H9 (cell line): ENCODE measurements around the gene PAK1IP1. TPM values are rescaled to one million over a fixed set of nuclear protein-coding genes. Genes with fewer than 3 reads are reported as not detected.

Experiments
- DNase-seq: peaks from one replicate; pipeline ENCODE4 v3.0.0-alpha.2; 2017
- H2AFZ ChIP-seq: one replicate; pipeline ENCODE4 v1.6.1; 2013; ENCODE audit warnings: mild to moderate bottlenecking, low read length, control low read depth, moderate library complexity
- H2AK5ac ChIP-seq: 2 replicates; pipeline ENCODE4 v1.6.1; 2013; ENCODE audit warnings: low read length, control low read depth, mixed read lengths; ENCODE audit not compliant: insufficient read length
- H2BK120ac ChIP-seq: one replicate; pipeline ENCODE4 v1.6.1; 2013; ENCODE audit warnings: low read depth, mild to moderate bottlenecking, low read length, control low read depth, inconsistent platforms; ENCODE audit not compliant: poor library complexity, severe bottlenecking
- H2BK12ac ChIP-seq: 2 replicates; pipeline ENCODE4 v1.6.1; 2013; ENCODE audit warnings: low read length, control low read depth, mixed read lengths, low read depth; ENCODE audit not compliant: insufficient read length
- H2BK15ac ChIP-seq: 2 replicates; pipeline ENCODE4 v1.6.1; 2013; ENCODE audit warnings: low read depth, low read length, control low read depth
- H2BK20ac ChIP-seq: one replicate; pipeline ENCODE4 v1.6.1; 2013; ENCODE audit warnings: low read depth, mild to moderate bottlenecking, low read length, control low read depth, inconsistent platforms; ENCODE audit not compliant: poor library complexity, severe bottlenecking
- H2BK5ac ChIP-seq: 2 replicates; pipeline ENCODE4 v1.6.1; 2013; ENCODE audit warnings: low read length, control low read depth, mixed read lengths; ENCODE audit not compliant: insufficient read length
- H3K14ac ChIP-seq: 2 replicates; pipeline ENCODE4 v1.6.1; 2013; ENCODE audit warnings: low read length, control low read depth; ENCODE audit not compliant: insufficient read depth
- H3K18ac ChIP-seq: 2 replicates; pipeline ENCODE4 v1.6.1; 2013; ENCODE audit warnings: low read depth, mild to moderate bottlenecking, mixed read lengths, low read length, control low read depth; ENCODE audit not compliant: insufficient read length
- H3K23ac ChIP-seq: 2 replicates; pipeline ENCODE4 v1.6.1; 2013; ENCODE audit warnings: low read length, control low read depth, mixed read lengths, low read depth; ENCODE audit not compliant: insufficient read length
- H3K23me2 ChIP-seq: 2 replicates; pipeline ENCODE4 v1.6.1; 2013; ENCODE audit warnings: low read depth, mild to moderate bottlenecking, mixed read lengths, low read length, control low read depth; ENCODE audit not compliant: insufficient read length, poor library complexity, severe bottlenecking
- H3K27ac ChIP-seq: 2 replicates; pipeline ENCODE4 v1.5.1; 2013; ENCODE audit warnings: low read length, control low read depth, mixed read lengths, low read depth; ENCODE audit not compliant: insufficient read length
- H3K27me3 ChIP-seq: 2 replicates; pipeline ENCODE4 v1.6.1; 2013; ENCODE audit warnings: low read length, control low read depth, inconsistent platforms; ENCODE audit not compliant: insufficient read depth
- H3K4ac ChIP-seq: 2 replicates; pipeline ENCODE4 v1.6.1; 2013; ENCODE audit warnings: low read depth, mild to moderate bottlenecking, control low read depth, inconsistent platforms, low read length, moderate library complexity
- H3K4me1 ChIP-seq: 2 replicates; pipeline ENCODE4 v1.6.1; 2013; ENCODE audit warnings: low read length, control low read depth, inconsistent platforms; ENCODE audit not compliant: insufficient read depth
- H3K4me2 ChIP-seq: 2 replicates; pipeline ENCODE4 v1.6.1; 2013; ENCODE audit warnings: low read length, control low read depth, mixed read lengths; ENCODE audit not compliant: insufficient read length, insufficient read depth
- H3K56ac ChIP-seq: 2 replicates; pipeline ENCODE4 v1.6.1; 2013; ENCODE audit warnings: low read depth, mild to moderate bottlenecking, mixed read lengths, low read length, control low read depth; ENCODE audit not compliant: insufficient read length
- H3K79me1 ChIP-seq: 2 replicates; pipeline ENCODE4 v1.6.1; 2013; ENCODE audit warnings: low read depth, mild to moderate bottlenecking, moderate library complexity, low read length, control low read depth, inconsistent platforms; ENCODE audit not compliant: insufficient read depth, poor library complexity, severe bottlenecking
- H3K79me2 ChIP-seq: 2 replicates; pipeline ENCODE4 v1.6.1; 2013; ENCODE audit warnings: low read length, control low read depth, inconsistent platforms; ENCODE audit not compliant: insufficient read depth
- H3K9ac ChIP-seq: 2 replicates; pipeline ENCODE4 v1.6.1; 2013; ENCODE audit warnings: low read length, control low read depth, mixed read lengths; ENCODE audit not compliant: insufficient read length; ENCODE audit errors: extremely low read depth
- H3K9me3 ChIP-seq: one replicate; pipeline ENCODE4 v1.6.1; 2013; ENCODE audit warnings: low read depth, low read length, inconsistent platforms; ENCODE audit not compliant: control insufficient read depth
- H3T11ph ChIP-seq: one replicate; pipeline ENCODE4 v1.6.1; 2013; ENCODE audit warnings: mild to moderate bottlenecking, low read length, control low read depth, inconsistent platforms
- H4K20me1 ChIP-seq: one replicate; pipeline ENCODE4 v1.6.1; 2013; ENCODE audit not compliant: control insufficient read depth, insufficient read length, insufficient read depth
- H4K5ac ChIP-seq: 2 replicates; pipeline ENCODE4 v1.6.1; 2013; ENCODE audit warnings: low read depth, mild to moderate bottlenecking, mixed read lengths, low read length, control low read depth; ENCODE audit not compliant: insufficient read length
- H4K8ac ChIP-seq: replicated peaks from 2 replicates; pipeline ENCODE4 v1.6.1; 2013; ENCODE audit warnings: low read length, control low read depth, mixed read lengths, low read depth; ENCODE audit not compliant: insufficient read length
- H4K91ac ChIP-seq: 2 replicates; pipeline ENCODE4 v1.6.1; 2013; ENCODE audit warnings: low read depth, mild to moderate bottlenecking, moderate library complexity, mixed read lengths, low read length, control low read depth; ENCODE audit not compliant: insufficient read length
- H3K27ac Mint-ChIP-seq, 3 experiments: 2 replicates in 2 of 3; 3 replicates in 1 of 3; pipeline ENCODE4 v1.8.0; 2020 to 2021; ENCODE audit warnings: mixed read lengths in 3 of 3, mild to moderate bottlenecking in 1 of 3, moderate library complexity in 1 of 3
- H3K27me3 Mint-ChIP-seq: 2 replicates; pipeline ENCODE4 v1.8.0; 2021; ENCODE audit warnings: low read depth, mild to moderate bottlenecking, moderate library complexity, mixed read lengths
- H3K36me3 Mint-ChIP-seq, 3 experiments: 2 replicates in 2 of 3; 3 replicates in 1 of 3; pipeline ENCODE4 v1.8.0; 2020 to 2021; ENCODE audit warnings: low read depth in 3 of 3, mixed read lengths in 3 of 3; ENCODE audit not compliant: insufficient read depth in 1 of 3
- H3K4me1 Mint-ChIP-seq, 2 experiments: 2 replicates each; pipeline ENCODE4 v1.8.0; 2020; ENCODE audit warnings: mixed read lengths in 2 of 2
- H3K4me3 Mint-ChIP-seq, 2 experiments: 2 replicates in 1 of 2; 3 replicates in 1 of 2; pipeline ENCODE4 v1.8.0; 2020 to 2021; ENCODE audit warnings: mild to moderate bottlenecking in 2 of 2, mixed read lengths in 2 of 2, moderate library complexity in 1 of 2
- H3K9me3 Mint-ChIP-seq, 2 experiments: 2 replicates in 1 of 2; 3 replicates in 1 of 2; pipeline ENCODE4 v1.8.0; 2020; ENCODE audit warnings: mild to moderate bottlenecking in 2 of 2, mixed read lengths in 2 of 2, moderate library complexity in 1 of 2
- CTCF ChIP-seq: fragments of 200-600 bp; sonication (generic); conservative IDR thresholded peaks from 3 replicates; pipeline ENCODE4 v1.8.0; 2021; ENCODE audit warnings: antibody characterized with exemption, mild to moderate bottlenecking
- WGBS: extraction: QIAGEN DNeasy Blood & Tissue Kit; methylation state at CpG from one replicate; pipeline ENCODE4 v1.1.7; 2013; ENCODE audit warnings: missing lambda C conversion rate, low lambda C conversion rate, mixed read lengths; ENCODE audit not compliant: insufficient read length; ENCODE audit errors: extremely low coverage; 5-methylcytosine and 5-hydroxymethylcytosine counted together
- total RNA-seq: library from RNA; stranded (reverse); gene quantifications from 2 replicates; pipeline ENCODE4 v1.2.1, GENCODE V29; 2021

PAK1IP1 gene
- total RNA-seq, 1 experiment from 2014 or later: 44.8 TPM

- no peaks in the 10 kb centered on the region for H3K9me3 Mint-ChIP-seq
- peaks cover 4% of the 10 kb centered on the region for H3K4me1 ChIP-seq
- no peak within 1 kb of the TSS for H4K91ac ChIP-seq
- no peak within 1 kb of the TSS; the same call in 1 of the 2 replicates for H3K4ac ChIP-seq
- peak; percentile 99 for DNase-seq
- peaks cover 5% of the 10 kb centered on the region for H3K79me1 ChIP-seq
- H3K27me3 ChIP-seq: no peaks in the 10 kb centered on the region
- H3K18ac ChIP-seq: peak within 1 kb of the TSS; percentile 53
- no peak within 1 kb of the TSS for H2BK20ac ChIP-seq
- H3K23ac ChIP-seq: no peak within 1 kb of the TSS
- H2BK15ac ChIP-seq: no peak within 1 kb of the TSS
- no peak within 1 kb of the TSS for H2BK5ac ChIP-seq
- no CpG with 5 or more reads among the region's 52 CpGs for WGBS
- H2AK5ac ChIP-seq: no peak within 1 kb of the TSS
- peak within 1 kb of the TSS; percentile 94 for H3K9ac ChIP-seq
- no peaks in the 10 kb centered on the region for H3K27me3 Mint-ChIP-seq
- peaks cover 23 to 33% of the 10 kb centered on the region in 2 experiments for H3K4me1 Mint-ChIP-seq
- H4K5ac ChIP-seq: no peak within 1 kb of the TSS
- peaks cover 3% of the 10 kb centered on the region for H3K23me2 ChIP-seq
- TF ChIP-seq CTCF: no peak
- no peak within 1 kb of the TSS for H4K8ac ChIP-seq
- no peak within 1 kb of the TSS for H3K56ac ChIP-seq
- H2AFZ ChIP-seq: no peak within 1 kb of the TSS
- H3K4me3 Mint-ChIP-seq: peak within 1 kb of the TSS; percentile 94 to 97
- H3K9me3 ChIP-seq: no peaks in the 10 kb centered on the region
- H3K36me3 Mint-ChIP-seq: peaks cover 9 to 37% (median 33%) of the 10 kb centered on the region in 3 experiments; a peak in 6 of 7 replicates
- peaks cover 18% of the 10 kb centered on the region; the same call in 1 of the 2 replicates for H3K79me2 ChIP-seq
- no peak within 1 kb of the TSS for H3K27ac ChIP-seq
- no peak within 1 kb of the TSS for H2BK120ac ChIP-seq
- no peaks in the 10 kb centered on the region for H4K20me1 ChIP-seq
- H3K4me2 ChIP-seq: peak within 1 kb of the TSS; percentile 69
- H3K14ac ChIP-seq: peak within 1 kb of the TSS; percentile 69; the same call in 1 of the 2 replicates
- H3K27ac Mint-ChIP-seq: peak within 1 kb of the TSS; percentile 92 to 98 (median 97)
- no peak within 1 kb of the TSS for H3T11ph ChIP-seq
- H2BK12ac ChIP-seq: no peak within 1 kb of the TSS
These were observed 52.6 kb downstream of the PAK1IP1 start, which contains the start of gene TMEM14B for GRCh38 chr6:10747251-10747972. TSS of gene TMEM14B (plus strand) at chr6:10747805. CDS start at chr6:10749246, 1,441 bp downstream.
